Right forelimb (tissue), 1 donor: ENCODE measurements around the gene REX1BD.
"Not testable (repeated sequence)": the region's sequence is repeated elsewhere in the genome, so short reads cannot be mapped to it uniquely, and the experiment has no call there.

Source experiments
- DNase-seq: peaks from one replicate; pipeline ENCODE4 v3.0.0-alpha.2; 2018

The REX1BD gene

GRCh38 chr19:18588611-18589379 is at the start of gene REX1BD:
REX1BD (plus strand) TSS chr19:18588798; CDS start chr19:18588802, 4 bp downstream.
- peak; percentile 92 for DNase-seq

DNA sequence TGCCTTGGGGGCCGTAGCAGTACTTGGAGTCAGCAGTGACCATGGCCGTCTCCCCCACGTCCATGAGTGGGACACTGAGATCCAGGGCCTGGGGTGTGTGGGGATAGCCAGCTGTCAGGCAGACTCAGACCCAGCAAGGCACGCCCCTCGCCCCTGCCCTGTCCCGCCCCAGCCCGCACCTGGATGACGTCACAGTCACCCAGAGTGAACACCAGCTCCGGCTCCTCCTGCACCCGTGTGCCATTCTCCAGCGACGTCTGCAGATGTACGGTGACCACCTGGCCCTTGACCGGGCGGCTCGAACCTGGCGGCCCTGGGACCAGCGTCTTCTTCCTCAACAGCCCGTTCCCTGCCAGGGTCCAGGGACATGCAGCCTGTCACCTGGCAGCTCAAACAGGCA is 49.2 kb upstream of the REX1BD start:
- DNase-seq, result no peak

- DNase-seq, result not testable (repeated sequence)
Observed at GRCh38 chr19:18540200-18540599, 48.4 kb upstream of the REX1BD start.

GRCh38 chr19:18541258-18541991 is 47.2 kb upstream of the REX1BD start:
- DNase-seq, result no peak

GRCh38 chr19:18541992-18542940 is 46.3 kb upstream of the REX1BD start:
- DNase-seq, result no peak

- DNase-seq, result peak; percentile 95
Observed at GRCh38 chr19:18542941-18543813, 45.4 kb upstream of the REX1BD start, which contains the start of gene FKBP8. FKBP8 (minus strand) TSS chr19:18543573; CDS start chr19:18541970, 1,603 bp downstream.

DNA sequence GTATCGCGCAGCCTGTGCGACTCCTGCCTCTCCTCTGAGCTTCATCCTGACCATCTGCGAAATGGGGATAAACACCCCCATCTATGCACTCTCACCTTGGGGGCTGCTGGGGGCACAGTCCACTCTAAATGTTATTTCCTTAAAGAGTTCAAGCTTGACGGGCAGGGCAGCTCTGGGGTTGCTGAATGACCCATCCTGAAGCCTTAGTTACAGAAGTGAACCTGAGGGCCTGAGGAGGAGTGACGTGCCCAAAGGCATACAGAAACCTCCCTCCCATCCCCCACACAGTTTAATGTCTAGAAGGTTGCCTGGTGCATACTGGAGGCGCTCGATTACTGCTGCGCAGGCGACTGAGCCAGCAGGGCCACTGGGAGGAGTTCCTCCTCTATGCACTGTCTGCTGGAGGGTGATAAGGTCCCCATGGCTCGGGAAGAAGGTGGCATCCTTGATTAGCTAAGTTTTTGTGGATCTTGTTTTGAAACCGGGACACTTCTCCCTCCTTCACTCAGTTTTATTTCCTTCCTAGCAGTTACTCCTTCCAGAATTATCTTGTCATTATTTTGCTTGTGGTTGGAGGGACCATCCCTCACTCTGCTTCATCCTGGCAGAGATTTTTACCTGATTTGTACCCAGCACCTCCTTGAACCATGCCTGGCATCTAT is 44.7 kb upstream of the REX1BD start:
- DNase-seq, result no peak

GRCh38 chr19:18551631-18552030 is 37.0 kb upstream of the REX1BD start:
- no peak for DNase-seq

- peak; percentile 92 for DNase-seq
Observed at GRCh38 chr19:18557411-18558201, 31.0 kb upstream of the REX1BD start, which contains the start of gene KXD1. KXD1 (plus strand) TSS chr19:18557870; CDS start chr19:18562057, 4,187 bp downstream.

- no peak for DNase-seq
Observed at GRCh38 chr19:18558202-18558555, 30.4 kb upstream of the REX1BD start.

DNA sequence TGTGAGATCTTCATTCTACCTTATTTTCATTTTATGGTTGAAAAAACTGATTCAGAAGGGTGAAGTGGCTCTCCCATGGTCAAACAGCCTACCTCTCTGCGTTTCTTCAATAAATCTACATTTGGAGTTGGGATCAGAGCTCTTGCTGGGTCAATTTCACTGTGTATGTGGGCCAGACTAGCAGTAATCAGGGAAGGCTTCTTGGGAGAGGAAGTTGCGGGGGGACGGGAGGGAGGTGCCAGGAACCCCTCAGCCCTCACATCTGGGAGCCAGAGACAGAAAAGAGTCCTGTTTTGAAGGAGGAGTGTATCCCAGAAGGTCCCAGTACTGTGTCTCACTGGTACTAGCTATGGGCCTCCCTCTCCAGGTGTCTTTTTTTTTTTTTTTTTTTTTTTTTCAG is 30.0 kb upstream of the REX1BD start:
- no peak for DNase-seq

DNA sequence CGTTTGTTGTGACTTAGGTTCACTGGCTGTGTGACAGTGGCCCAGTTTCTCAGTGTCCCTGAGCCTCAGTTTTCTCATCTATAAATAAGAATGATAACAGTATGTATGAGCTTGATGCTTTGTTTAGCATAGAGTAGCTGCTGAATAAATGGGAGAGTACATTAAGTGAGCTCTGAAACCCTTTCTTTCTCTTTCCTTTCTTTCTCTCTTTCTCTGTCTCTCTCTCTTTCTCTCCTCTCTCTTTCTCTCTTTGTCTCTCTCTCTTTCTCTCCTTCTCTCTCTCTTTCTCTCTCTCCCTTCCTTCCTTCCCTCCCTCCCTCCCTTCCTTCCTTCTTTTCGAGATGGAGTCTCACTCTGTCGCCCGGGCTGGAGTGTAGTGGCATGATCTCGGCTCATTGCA is 28.9 kb upstream of the REX1BD start:
- no peak for DNase-seq

DNA sequence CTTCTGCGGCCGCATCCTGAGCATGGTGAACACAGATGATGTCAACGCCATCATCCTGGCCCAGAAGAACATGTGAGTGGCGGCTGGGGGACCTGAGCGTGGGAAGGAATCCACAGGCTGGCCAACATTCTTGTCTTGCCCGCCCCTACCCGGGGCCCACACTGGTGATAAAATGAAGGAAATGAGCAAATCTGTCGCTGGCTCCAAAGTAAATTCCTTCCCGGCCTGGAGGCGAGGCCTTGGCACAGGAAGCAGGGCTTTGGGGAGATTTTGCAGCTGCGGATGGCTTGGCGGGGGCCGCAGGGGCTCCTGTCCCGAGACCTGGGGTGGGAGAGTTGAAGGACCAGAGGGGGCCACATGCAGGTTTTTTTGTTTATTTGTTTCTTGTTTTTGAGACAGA is 26.5 kb upstream of the REX1BD start:
- DNase-seq, result peak; percentile 60

- no peak for DNase-seq
Observed at GRCh38 chr19:18566953-18567352, 21.6 kb upstream of the REX1BD start.

GRCh38 chr19:18568367-18568766 is 20.2 kb upstream of the REX1BD start:
- no peak for DNase-seq

GRCh38 chr19:18571564-18572344 is 16.8 kb upstream of the REX1BD start, which contains the start of gene UBA52:
UBA52 (plus strand) TSS chr19:18571857; CDS start chr19:18573301, 1,444 bp downstream.
- DNase-seq, result peak; percentile 100

GRCh38 chr19:18574691-18575291 is 13.8 kb upstream of the REX1BD start:
- no peak for DNase-seq

DNA sequence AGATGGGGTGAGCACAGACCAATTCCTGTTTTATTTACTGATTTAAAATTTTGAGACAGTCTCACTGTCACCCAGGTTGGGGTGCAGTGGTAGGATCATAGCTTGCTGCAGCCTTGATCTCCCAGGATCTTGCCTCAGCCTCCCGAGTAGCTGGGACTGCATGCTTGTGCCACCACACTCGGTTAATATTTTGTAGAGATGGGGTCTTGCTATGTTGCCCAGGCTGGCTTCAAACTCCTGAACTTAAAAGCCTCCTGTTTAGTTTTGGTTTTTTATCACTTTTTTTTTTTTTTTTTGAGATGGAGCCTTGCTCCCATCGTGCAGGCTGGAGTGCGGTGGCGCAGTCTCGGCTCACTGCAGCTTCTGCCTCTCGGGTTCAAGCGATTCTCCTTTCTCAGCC is 12.2 kb upstream of the REX1BD start:
- DNase-seq, result no peak

DNA sequence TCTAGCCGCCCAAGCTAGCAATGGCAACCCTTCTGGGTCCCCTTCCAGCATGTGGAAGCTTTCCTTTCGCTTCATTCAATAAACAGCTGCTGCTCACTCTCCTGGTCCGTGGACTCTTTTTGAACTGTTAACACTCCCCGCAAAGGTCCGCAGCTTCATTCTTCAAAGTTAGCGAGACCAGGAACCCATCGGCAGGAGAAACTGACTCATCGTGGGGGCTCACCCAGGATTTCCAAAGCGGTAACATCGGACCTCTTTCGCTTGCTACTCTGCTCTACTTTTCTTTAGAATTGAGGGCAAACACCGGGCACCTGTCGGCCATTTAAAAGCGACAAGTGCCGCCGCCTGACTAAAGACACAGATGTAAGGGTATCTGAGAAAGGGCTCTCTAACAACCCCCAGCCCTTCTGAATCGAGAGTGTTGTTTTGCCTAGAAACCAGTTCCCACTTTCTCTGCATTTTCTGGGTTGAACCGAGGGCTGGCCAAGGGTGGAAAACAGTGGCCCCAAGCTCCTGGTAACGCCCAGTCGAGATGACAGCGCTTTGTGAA is 11.2 kb upstream of the REX1BD start:
- DNase-seq, result no peak
